ENCODE data around the gene SLC2A14. TPM values are rescaled to one million over a fixed set of nuclear protein-coding genes. Genes with fewer than 3 reads are reported as not detected.
"Not testable (repeated sequence)": the region's sequence is repeated elsewhere in the genome, so short reads cannot be mapped to it uniquely, and the experiment has no call there.

The SLC2A14 gene
- total and polyA plus RNA-seq, 2 donors from 2014 or later, result not detected

- intact Hi-C loops (cut with DNase I), result no loop called here
- Histone ChIP-seq H3K4me3 (ENCODE audit: low read length in 3 of 3) (no peak overlapping the region), H3K27me3 (ENCODE audit: control insufficient read depth, insufficient read depth, low read length) (no peaks in the 10 kb centered on the region), H3K9me3 (ENCODE audit: control insufficient read depth in 2 of 3, insufficient read depth in 1 of 3, low read length in 3 of 3) (no peaks in the 10 kb centered on the region), H3K4me1 (ENCODE audit: control insufficient read depth in 2 of 3, insufficient read depth in 2 of 3, low read depth in 1 of 3, low read length in 3 of 3) (no peaks in the 10 kb centered on the region), H3K27ac (ENCODE audit: low read depth in 2 of 2, low read length in 2 of 2) (no peak overlapping the region), H3K36me3 (ENCODE audit: control insufficient read depth in 2 of 3, insufficient read depth in 3 of 3, low read length in 3 of 3) (no peaks in the 10 kb centered on the region), H3K9ac (ENCODE audit: low read length in 3 of 3) (no peak overlapping the region)
- TF ChIP-seq CTCF (IDR thresholded peaks at IDR 0.05; ENCODE audit: borderline replicate concordance, extremely low read depth, insufficient read depth), result peak; percentile 77
- FAIRE-seq (peak; percentile 77), DNase-seq (peak in 4 of 5 donors; percentile 73 to 85 (median 82))
Measured at GRCh38 chr12:7806863-7807487, 65.7 kb downstream of the SLC2A14 start.

- H3K4me1 ChIP-seq (ENCODE audit: control insufficient read depth in 2 of 3, insufficient read depth in 2 of 3, low read depth in 1 of 3, low read length in 3 of 3); intact Hi-C loops (cut with DNase I); FAIRE-seq; H3K27ac ChIP-seq (ENCODE audit: low read depth in 2 of 2, low read length in 2 of 2); H3K27me3 ChIP-seq (ENCODE audit: control insufficient read depth, insufficient read depth, low read length); H3K36me3 ChIP-seq (ENCODE audit: control insufficient read depth in 2 of 3, insufficient read depth in 3 of 3, low read length in 3 of 3); DNase-seq; H3K4me3 ChIP-seq (ENCODE audit: low read length in 3 of 3); H3K9me3 ChIP-seq (ENCODE audit: control insufficient read depth in 2 of 3, insufficient read depth in 1 of 3, low read length in 3 of 3); H3K9ac ChIP-seq (ENCODE audit: low read length in 3 of 3): not testable (repeated sequence)
Measured at GRCh38 chr12:7806319-7806718, 66.4 kb downstream of the SLC2A14 start.

- no peak for TF ChIP-seq CTCF (IDR thresholded peaks at IDR 0.05; ENCODE audit: borderline replicate concordance, extremely low read depth, insufficient read depth)
- no peaks in the 10 kb centered on the region for H3K4me1 ChIP-seq (ENCODE audit: control insufficient read depth in 2 of 3, insufficient read depth in 2 of 3, low read depth in 1 of 3, low read length in 3 of 3)
- H3K9ac ChIP-seq (ENCODE audit: low read length in 3 of 3), result no peak overlapping the region
- no peaks in the 10 kb centered on the region for H3K27me3 ChIP-seq (ENCODE audit: control insufficient read depth, insufficient read depth, low read length)
- H3K27ac ChIP-seq (ENCODE audit: low read depth in 2 of 2, low read length in 2 of 2), result no peak overlapping the region
- no peaks in the 10 kb centered on the region for H3K36me3 ChIP-seq (ENCODE audit: control insufficient read depth in 2 of 3, insufficient read depth in 3 of 3, low read length in 3 of 3)
- intact Hi-C loops (cut with DNase I), result no loop called here
- DNase-seq (no peak), FAIRE-seq (no peak)
- no peak overlapping the region for H3K4me3 ChIP-seq (ENCODE audit: low read length in 3 of 3)
- H3K9me3 ChIP-seq (ENCODE audit: control insufficient read depth in 2 of 3, insufficient read depth in 1 of 3, low read length in 3 of 3), result no peaks in the 10 kb centered on the region
Measured at GRCh38 chr12:7801460-7801859, 71.3 kb downstream of the SLC2A14 start.

GRCh38 chr12:7798750-7799308 is 73.9 kb downstream of the SLC2A14 start:
- FAIRE-seq; H3K9me3 ChIP-seq (ENCODE audit: control insufficient read depth in 2 of 3, insufficient read depth in 1 of 3, low read length in 3 of 3); H3K4me1 ChIP-seq (ENCODE audit: control insufficient read depth in 2 of 3, insufficient read depth in 2 of 3, low read depth in 1 of 3, low read length in 3 of 3); H3K4me3 ChIP-seq (ENCODE audit: low read length in 3 of 3); intact Hi-C loops (cut with DNase I); H3K36me3 ChIP-seq (ENCODE audit: control insufficient read depth in 2 of 3, insufficient read depth in 3 of 3, low read length in 3 of 3); H3K9ac ChIP-seq (ENCODE audit: low read length in 3 of 3); DNase-seq; H3K27me3 ChIP-seq (ENCODE audit: control insufficient read depth, insufficient read depth, low read length); H3K27ac ChIP-seq (ENCODE audit: low read depth in 2 of 2, low read length in 2 of 2): not testable (repeated sequence)
